HL-60 (cell line): ENCODE data around the gene MAGEF1.

Experiments
- CTCF ChIP-seq: IDR thresholded peaks from one replicate; pipeline ENCODE4 v1.5.1; 2011; ENCODE audit warnings: low read length, control low read depth, inconsistent platforms; ENCODE audit not compliant: insufficient read depth
- POLR2AphosphoS5 ChIP-seq: IDR thresholded peaks from 2 replicates; pipeline ENCODE4 v1.6.1; 2012; ENCODE audit warnings: low read depth
- REST ChIP-seq: IDR thresholded peaks from 2 replicates; pipeline ENCODE4 v1.6.1; 2012; ENCODE audit warnings: low read depth; ENCODE audit not compliant: insufficient replicate concordance
- SPI1 ChIP-seq: IDR thresholded peaks from 2 replicates; pipeline ENCODE4 v1.6.1; 2012; ENCODE audit warnings: low read depth, mild to moderate bottlenecking, borderline replicate concordance

- TF ChIP-seq CTCF = no peak
- no peak for TF ChIP-seq POLR2AphosphoS5
- TF ChIP-seq REST = no peak
- TF ChIP-seq SPI1 = no peak
Observed at GRCh38 chr3:184703657-184704056, 8.2 kb downstream of the MAGEF1 start.
